ENCODE measurements around the gene KANSL1. TPM values are rescaled to one million over a fixed set of nuclear protein-coding genes. Genes with fewer than 3 reads are reported as not detected.

Gene KANSL1
- polyA plus RNA-seq, 3 donors: 3.1 to 31.9 (median 4.6) TPM

DNA sequence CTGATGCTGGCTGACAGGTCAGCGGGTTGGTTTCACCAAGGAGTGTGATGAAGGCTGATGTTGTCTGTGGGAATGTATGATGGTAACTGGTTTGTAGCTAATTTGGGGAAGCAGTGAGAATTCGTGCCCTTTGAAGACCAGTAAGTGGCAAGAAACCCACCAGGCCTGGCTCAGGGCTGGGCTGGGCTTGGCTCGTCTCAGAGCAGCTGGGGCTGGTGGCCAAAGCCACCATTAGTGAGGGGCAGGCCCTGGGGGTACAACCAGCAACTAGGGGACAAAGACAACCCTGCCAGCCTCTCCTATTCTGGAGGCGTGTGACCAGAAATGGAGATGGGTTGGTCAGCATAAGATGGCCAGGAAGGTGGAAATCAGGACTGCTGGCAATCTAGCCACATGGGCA lies 207.2 kb downstream of the KANSL1 start:
- no peaks in the 10 kb centered on the region for H3K36me3 Mint-ChIP-seq
- Histone ChIP-seq H3K27ac (ENCODE audit: low read depth in 1 of 2, low read length in 2 of 2) (no peak overlapping the region), H3K36me3 (replicated peaks in 1 of 2; ENCODE audit: control insufficient read depth in 1 of 2, insufficient read depth in 2 of 2, low read length in 2 of 2) (no peaks in the 10 kb centered on the region), H3K9ac (ENCODE audit: insufficient read depth, low read length, poor library complexity, severe bottlenecking) (no peak overlapping the region), H3K4me3 (replicated peaks in 1 of 3; ENCODE audit: low read depth in 2 of 3, low read length in 3 of 3) (no peak overlapping the region), H3K4me1 (ENCODE audit: control insufficient read depth in 1 of 2, insufficient read depth in 2 of 2, low read length in 2 of 2) (no peaks in the 10 kb centered on the region), H3K9me3 (replicated peaks in 1 of 2; ENCODE audit: control insufficient read depth in 1 of 2, insufficient read depth in 1 of 2, low read length in 2 of 2) (no peaks in the 10 kb centered on the region), H3K4me2 (replicated peaks; ENCODE audit: extremely low read depth, low read length, poor library complexity, severe bottlenecking) (no peak overlapping the region), H4K20me1 (ENCODE audit: insufficient read depth, low read length) (no peaks in the 10 kb centered on the region), H2AFZ (ENCODE audit: insufficient read depth, low read depth, low read length, poor library complexity, severe bottlenecking) (no peak overlapping the region), H3K27me3 (ENCODE audit: control insufficient read depth in 2 of 2, insufficient read depth in 2 of 2, low read length in 2 of 2) (no peaks in the 10 kb centered on the region), H3K79me2 (ENCODE audit: insufficient read depth, low read length) (no peaks in the 10 kb centered on the region)
- 86% methylated on average over 4 of the region's 4 CpGs for WGBS (ENCODE audit: insufficient coverage)
- H3K27me3 Mint-ChIP-seq (ENCODE audit: low read depth in 3 of 3): peaks cover 2 to 8% (median 2%) of the 10 kb centered on the region in 3 donors
- H3K27ac Mint-ChIP-seq: no peak overlapping the region
- no peak for TF ChIP-seq CTCF (IDR thresholded peaks at IDR 0.05)
- peaks cover 0 to 2% (median 0%) of the 10 kb centered on the region in 7 donors for H3K9me3 Mint-ChIP-seq
- no peaks in the 10 kb centered on the region for H3K4me1 Mint-ChIP-seq
- no peak overlapping the region for H3K4me3 Mint-ChIP-seq
- DNase-seq: no peak
- intact Hi-C loops (cut with micrococcal nuclease): no loop called here

GRCh38 chr17:45985447-45985846 lies 207.8 kb downstream of the KANSL1 start:
- no peak for TF ChIP-seq CTCF (IDR thresholded peaks at IDR 0.05)

More at GRCh38 chr17:45985447-45985846, 207.8 kb downstream of the KANSL1 start:
- H2AFZ ChIP-seq (ENCODE audit: insufficient read depth, low read depth, low read length, poor library complexity, severe bottlenecking): no peak overlapping the region
- no peak overlapping the region for H3K27ac ChIP-seq (ENCODE audit: low read depth in 1 of 2, low read length in 2 of 2)
- H3K4me1 Mint-ChIP-seq: no peaks in the 10 kb centered on the region
- no peaks in the 10 kb centered on the region for H4K20me1 ChIP-seq (ENCODE audit: insufficient read depth, low read length)
- H3K27me3 Mint-ChIP-seq (ENCODE audit: low read depth in 3 of 3): peaks cover 2 to 8% (median 2%) of the 10 kb centered on the region in 3 donors
- no peak overlapping the region for H3K4me3 ChIP-seq (replicated peaks in 1 of 3; ENCODE audit: low read depth in 2 of 3, low read length in 3 of 3)
- no peak for DNase-seq
- no peak overlapping the region for H3K27ac Mint-ChIP-seq
- H3K4me1 ChIP-seq (ENCODE audit: control insufficient read depth in 1 of 2, insufficient read depth in 2 of 2, low read length in 2 of 2): no peaks in the 10 kb centered on the region
- no peak overlapping the region for H3K4me2 ChIP-seq (replicated peaks; ENCODE audit: extremely low read depth, low read length, poor library complexity, severe bottlenecking)
- no peaks in the 10 kb centered on the region for H3K27me3 ChIP-seq (ENCODE audit: control insufficient read depth in 2 of 2, insufficient read depth in 2 of 2, low read length in 2 of 2)
- intact Hi-C loops (cut with micrococcal nuclease): no loop called here
- WGBS (ENCODE audit: insufficient coverage): 80% methylated on average over 3 of the region's 4 CpGs
- H3K4me3 Mint-ChIP-seq: no peak overlapping the region
- H3K9me3 Mint-ChIP-seq: peaks cover 0 to 2% (median 0%) of the 10 kb centered on the region in 7 donors
- H3K79me2 ChIP-seq (ENCODE audit: insufficient read depth, low read length): no peaks in the 10 kb centered on the region
- H3K36me3 Mint-ChIP-seq: no peaks in the 10 kb centered on the region
- H3K9me3 ChIP-seq (replicated peaks in 1 of 2; ENCODE audit: control insufficient read depth in 1 of 2, insufficient read depth in 1 of 2, low read length in 2 of 2): no peaks in the 10 kb centered on the region
- H3K36me3 ChIP-seq (replicated peaks in 1 of 2; ENCODE audit: control insufficient read depth in 1 of 2, insufficient read depth in 2 of 2, low read length in 2 of 2): no peaks in the 10 kb centered on the region
- H3K9ac ChIP-seq (ENCODE audit: insufficient read depth, low read length, poor library complexity, severe bottlenecking): no peak overlapping the region

All from CD14-positive monocyte (primary cell).